Astrocyte (in vitro differentiated cells and primary cell): Measurements from ENCODE around the gene TAP1. TPM values are rescaled to one million over a fixed set of nuclear protein-coding genes. Genes with fewer than 3 reads are reported as not detected.

Experiments
- DNase-seq: peaks from one replicate; pipeline ENCODE4 v3.0.0-alpha.2; 2010; ENCODE audit warnings: low read depth
- FAIRE-seq: peaks from 2 replicates; lab custom pipeline; 2011; peaks lifted over from hg19 to GRCh38; lab: Jason Lieb, UNC
- H2AFZ ChIP-seq: 2 replicates; pipeline ENCODE4 v1.6.0; 2012; ENCODE audit warnings: low read depth, low read length, inconsistent platforms
- H3K27ac ChIP-seq: 2 replicates; pipeline ENCODE4 v1.5.1; 2011; ENCODE audit warnings: low read depth, low read length, inconsistent platforms
- H3K27me3 ChIP-seq: 2 replicates; pipeline ENCODE4 v1.6.0; 2011; ENCODE audit warnings: low read length, inconsistent platforms; ENCODE audit not compliant: insufficient read depth
- H3K36me3 ChIP-seq: 2 replicates; pipeline ENCODE4 v1.5.1; 2011; ENCODE audit warnings: low read length, inconsistent platforms; ENCODE audit not compliant: insufficient read depth
- H3K4me1 ChIP-seq: 2 replicates; pipeline ENCODE4 v1.5.1; 2011; ENCODE audit warnings: low read length, inconsistent platforms; ENCODE audit not compliant: insufficient read depth
- H3K4me2 ChIP-seq: 2 replicates; pipeline ENCODE4 v1.6.0; 2012; ENCODE audit warnings: low read length, inconsistent platforms
- H3K4me3 ChIP-seq: 2 replicates; pipeline ENCODE4 v1.5.1; 2011; ENCODE audit warnings: low read depth, mild to moderate bottlenecking, low read length, inconsistent platforms; ENCODE audit not compliant: insufficient read depth
- H3K79me2 ChIP-seq: 2 replicates; pipeline ENCODE4 v1.6.0; 2012; ENCODE audit warnings: mild to moderate bottlenecking, low read length, inconsistent platforms; ENCODE audit not compliant: insufficient read depth
- H3K9ac ChIP-seq: 2 replicates; pipeline ENCODE4 v1.6.0; 2012; ENCODE audit warnings: mild to moderate bottlenecking, low read length, inconsistent platforms
- H3K9me3 ChIP-seq: 2 replicates; pipeline ENCODE4 v1.5.1; 2012; ENCODE audit warnings: low read depth, mild to moderate bottlenecking, low read length, inconsistent platforms; ENCODE audit not compliant: insufficient read depth
- H4K20me1 ChIP-seq: 2 replicates; pipeline ENCODE4 v1.6.0; 2012; ENCODE audit warnings: low read length, inconsistent platforms; ENCODE audit not compliant: insufficient read depth
- H3K27ac Mint-ChIP-seq: one replicate; pipeline ENCODE4 v1.8.0; 2021; ENCODE audit warnings: mild to moderate bottlenecking, mixed read lengths; ENCODE audit not compliant: unreplicated experiment
- H3K27me3 Mint-ChIP-seq: one replicate; pipeline ENCODE4 v1.8.0; 2021; ENCODE audit warnings: low read depth, mixed read lengths; ENCODE audit not compliant: unreplicated experiment
- H3K36me3 Mint-ChIP-seq: one replicate; pipeline ENCODE4 v1.8.0; 2021; ENCODE audit warnings: low read depth, mixed read lengths; ENCODE audit not compliant: unreplicated experiment
- H3K4me1 Mint-ChIP-seq: one replicate; pipeline ENCODE4 v1.8.0; 2021; ENCODE audit warnings: low read depth, mixed read lengths; ENCODE audit not compliant: unreplicated experiment
- H3K4me3 Mint-ChIP-seq: one replicate; pipeline ENCODE4 v1.8.0; 2021; ENCODE audit warnings: mild to moderate bottlenecking, moderate library complexity, mixed read lengths; ENCODE audit not compliant: unreplicated experiment
- H3K9me3 Mint-ChIP-seq: one replicate; pipeline ENCODE4 v1.8.0; 2021; ENCODE audit warnings: mild to moderate bottlenecking, mixed read lengths; ENCODE audit not compliant: unreplicated experiment
- EZH2 ChIP-seq: IDR thresholded peaks from 2 replicates; pipeline ENCODE4 v1.6.1; 2012; ENCODE audit warnings: mild to moderate bottlenecking, low read length, inconsistent platforms; ENCODE audit not compliant: insufficient read depth
- total RNA-seq: library from RNA; stranded (reverse); gene quantifications from 2 replicates; pipeline ENCODE4 v1.2.1, GENCODE V29; 2021
- TF ChIP-seq, protein P1 (sequence below): IDR thresholded peaks from 2 replicates; pipeline ENCODE4 v1.5.1; 2011; ENCODE audit warnings: low read depth, mild to moderate bottlenecking, inconsistent platforms, low read length, moderate library complexity; ENCODE audit not compliant: insufficient read depth

The TAP1 gene
- total RNA-seq, 1 donor from 2014 or later, result 135 TPM

DNA sequence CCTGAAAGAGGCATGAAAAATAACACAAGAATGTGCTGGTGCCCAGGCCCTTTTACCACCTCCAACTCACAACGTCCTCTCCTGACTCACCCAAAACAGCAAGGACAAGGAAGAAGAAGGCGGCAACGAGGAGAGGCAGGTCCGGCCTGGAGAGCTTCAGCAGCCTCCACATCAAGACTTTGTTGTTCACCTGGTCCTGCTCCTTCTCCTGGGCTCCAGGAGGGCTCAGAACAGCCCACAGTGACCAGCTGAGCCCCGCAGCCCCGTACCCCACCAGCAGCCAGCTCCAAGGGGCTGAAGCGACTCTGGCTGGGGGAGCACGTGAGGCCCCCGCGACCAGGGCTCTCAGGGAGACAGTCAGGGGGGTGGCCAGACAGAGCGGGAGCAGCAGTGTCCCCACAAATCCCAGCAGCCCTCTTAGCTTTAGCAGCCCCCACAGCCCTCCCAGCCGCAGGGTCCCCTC, 15.8 kb downstream of the TAP1 start:
- peaks cover 1% of the 10 kb centered on the region for H3K9me3 Mint-ChIP-seq
- peaks cover 27% of the 10 kb centered on the region for H3K36me3 Mint-ChIP-seq
- FAIRE-seq (no peak), DNase-seq (peak; percentile 19)
- TF ChIP-seq, protein P1, sequence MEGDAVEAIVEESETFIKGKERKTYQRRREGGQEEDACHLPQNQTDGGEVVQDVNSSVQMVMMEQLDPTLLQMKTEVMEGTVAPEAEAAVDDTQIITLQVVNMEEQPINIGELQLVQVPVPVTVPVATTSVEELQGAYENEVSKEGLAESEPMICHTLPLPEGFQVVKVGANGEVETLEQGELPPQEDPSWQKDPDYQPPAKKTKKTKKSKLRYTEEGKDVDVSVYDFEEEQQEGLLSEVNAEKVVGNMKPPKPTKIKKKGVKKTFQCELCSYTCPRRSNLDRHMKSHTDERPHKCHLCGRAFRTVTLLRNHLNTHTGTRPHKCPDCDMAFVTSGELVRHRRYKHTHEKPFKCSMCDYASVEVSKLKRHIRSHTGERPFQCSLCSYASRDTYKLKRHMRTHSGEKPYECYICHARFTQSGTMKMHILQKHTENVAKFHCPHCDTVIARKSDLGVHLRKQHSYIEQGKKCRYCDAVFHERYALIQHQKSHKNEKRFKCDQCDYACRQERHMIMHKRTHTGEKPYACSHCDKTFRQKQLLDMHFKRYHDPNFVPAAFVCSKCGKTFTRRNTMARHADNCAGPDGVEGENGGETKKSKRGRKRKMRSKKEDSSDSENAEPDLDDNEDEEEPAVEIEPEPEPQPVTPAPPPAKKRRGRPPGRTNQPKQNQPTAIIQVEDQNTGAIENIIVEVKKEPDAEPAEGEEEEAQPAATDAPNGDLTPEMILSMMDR, result no peak
- TF ChIP-seq EZH2, result no peak
- Histone ChIP-seq H3K79me2 (peaks cover 9% of the 10 kb centered on the region), H3K36me3 (no peaks in the 10 kb centered on the region), H2AFZ (peak overlapping the region; percentile 94), H3K27me3 (no peaks in the 10 kb centered on the region), H3K4me3 (peak overlapping the region; percentile 79), H3K9me3 (no peaks in the 10 kb centered on the region), H3K9ac (peak overlapping the region; percentile 87), H3K4me2 (peak overlapping the region; percentile 95), H3K4me1 (peaks cover 10% of the 10 kb centered on the region), H3K27ac (peak overlapping the region; percentile 90), H4K20me1 (peaks cover 8% of the 10 kb centered on the region)
- peak overlapping the region; percentile 87 for H3K4me3 Mint-ChIP-seq
- H3K4me1 Mint-ChIP-seq, result peaks cover 21% of the 10 kb centered on the region
- H3K27me3 Mint-ChIP-seq, result peaks cover 10% of the 10 kb centered on the region
- H3K27ac Mint-ChIP-seq, result no peak overlapping the region

DNA sequence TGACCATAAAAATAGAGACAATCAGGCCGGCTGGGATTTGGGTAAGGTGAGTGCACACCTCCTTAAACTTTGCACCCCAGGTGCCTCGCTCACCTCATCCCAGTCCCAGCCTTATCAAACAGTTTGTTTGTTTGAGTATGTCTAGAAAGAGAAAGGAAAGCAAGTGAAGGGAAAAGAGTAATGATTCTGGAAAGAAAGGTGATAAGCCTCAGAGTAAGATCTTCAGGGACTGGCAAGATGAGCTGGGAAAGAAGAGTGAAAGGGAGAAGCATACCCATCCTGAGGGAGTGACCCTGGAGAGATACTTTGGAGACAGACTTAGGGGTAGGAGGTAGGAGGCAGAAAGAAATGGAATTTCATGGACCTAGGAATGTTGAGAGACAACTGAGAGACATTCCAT, 16.6 kb downstream of the TAP1 start:
- Histone ChIP-seq H3K4me3 (no peak overlapping the region), H3K4me2 (peak overlapping the region; percentile 95), H3K4me1 (peaks cover 10% of the 10 kb centered on the region), H3K36me3 (no peaks in the 10 kb centered on the region), H3K79me2 (peaks cover 9% of the 10 kb centered on the region), H3K27me3 (no peaks in the 10 kb centered on the region), H2AFZ (no peak overlapping the region), H3K27ac (no peak overlapping the region), H4K20me1 (peaks cover 8% of the 10 kb centered on the region), H3K9me3 (no peaks in the 10 kb centered on the region), H3K9ac (no peak overlapping the region)
- Mint-ChIP-seq H3K4me1 (peaks cover 19% of the 10 kb centered on the region), H3K9me3 (no peaks in the 10 kb centered on the region), H3K4me3 (peak overlapping the region; percentile 87), H3K27me3 (peaks cover 7% of the 10 kb centered on the region), H3K27ac (peak overlapping the region; percentile 35), H3K36me3 (peaks cover 27% of the 10 kb centered on the region)
- DNase-seq (no peak), FAIRE-seq (no peak)
- no peak for TF ChIP-seq EZH2
- TF ChIP-seq, protein P1, result no peak

DNA sequence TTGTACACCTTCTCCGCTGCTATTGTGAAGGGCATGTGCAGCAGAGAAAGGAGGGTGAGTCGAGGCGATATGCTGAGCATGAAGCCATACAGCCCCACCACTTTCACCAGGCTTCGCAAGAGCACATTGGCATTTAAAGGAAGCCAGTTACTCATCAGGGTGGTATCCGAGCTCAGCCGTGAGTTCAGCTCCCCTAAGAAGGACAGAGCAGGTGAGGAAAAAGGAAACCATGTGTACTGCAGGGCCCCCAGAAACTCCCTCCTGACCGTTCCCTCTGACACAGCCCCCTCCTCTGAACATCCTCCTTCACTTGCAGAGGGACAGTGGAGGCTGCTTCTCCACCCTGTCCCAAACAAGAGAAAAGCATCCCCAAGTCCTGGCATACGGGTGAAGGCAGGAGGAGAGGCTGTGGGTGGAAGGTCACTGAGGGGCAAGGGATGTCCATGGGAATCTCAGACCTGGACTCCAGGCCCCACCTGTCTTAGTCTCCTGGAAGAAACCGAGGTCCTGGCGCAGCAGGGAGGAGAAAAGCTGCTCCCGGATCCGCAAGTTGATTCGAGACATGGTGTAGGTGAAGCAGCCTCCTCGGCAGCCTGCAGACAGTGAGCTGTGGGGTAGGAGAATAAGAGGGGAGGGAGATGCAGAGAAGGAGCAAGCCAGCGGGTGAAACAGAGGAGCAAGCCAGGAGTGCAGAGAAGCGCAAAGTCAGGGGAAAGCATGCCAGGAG, 18.2 kb downstream of the TAP1 start:
- no peaks in the 10 kb centered on the region for H3K9me3 Mint-ChIP-seq
- no peaks in the 10 kb centered on the region for H3K27me3 ChIP-seq
- H2AFZ ChIP-seq, result no peak overlapping the region
- H3K4me3 ChIP-seq, result no peak overlapping the region
- DNase-seq (no peak), FAIRE-seq (no peak)
- no peak overlapping the region for H3K27ac ChIP-seq
- H3K36me3 Mint-ChIP-seq, result peaks cover 31% of the 10 kb centered on the region
- peaks cover 8% of the 10 kb centered on the region for H4K20me1 ChIP-seq
- H3K4me2 ChIP-seq, result no peak overlapping the region
- TF ChIP-seq, protein P1, result no peak
- TF ChIP-seq EZH2, result no peak
- H3K9me3 ChIP-seq, result no peaks in the 10 kb centered on the region
- peaks cover 19% of the 10 kb centered on the region for H3K4me1 Mint-ChIP-seq
- no peaks in the 10 kb centered on the region for H3K36me3 ChIP-seq
- no peak overlapping the region for H3K9ac ChIP-seq
- H3K79me2 ChIP-seq, result peaks cover 9% of the 10 kb centered on the region
- peaks cover 10% of the 10 kb centered on the region for H3K4me1 ChIP-seq
- no peaks in the 10 kb centered on the region for H3K27me3 Mint-ChIP-seq
- H3K4me3 Mint-ChIP-seq, result peak overlapping the region; percentile 40
- H3K27ac Mint-ChIP-seq, result no peak overlapping the region
